GM10266 (cell line): Measurements from ENCODE around the gene PITPNM3.

Experiments used
- DNase-seq: peaks from one replicate; pipeline ENCODE4 v3.0.0; 2012; ENCODE audit errors: extremely low spot score
- CTCF ChIP-seq: IDR thresholded peaks from 2 replicates; pipeline ENCODE4 v1.5.1; 2012; ENCODE audit warnings: mild to moderate bottlenecking, low read depth; ENCODE audit not compliant: control insufficient read depth, insufficient read depth; ENCODE audit errors: missing control alignments

The PITPNM3 gene

GRCh38 chr17:6435051-6435450 lies 121.3 kb downstream of the PITPNM3 start, which contains the start of gene AIPL1:
Gene AIPL1, minus strand, starts transcription at chr17:6435121. Its CDS starts 17 bp downstream, at chr17:6435104.
- no peak for TF ChIP-seq CTCF
- no peak for DNase-seq

DNA sequence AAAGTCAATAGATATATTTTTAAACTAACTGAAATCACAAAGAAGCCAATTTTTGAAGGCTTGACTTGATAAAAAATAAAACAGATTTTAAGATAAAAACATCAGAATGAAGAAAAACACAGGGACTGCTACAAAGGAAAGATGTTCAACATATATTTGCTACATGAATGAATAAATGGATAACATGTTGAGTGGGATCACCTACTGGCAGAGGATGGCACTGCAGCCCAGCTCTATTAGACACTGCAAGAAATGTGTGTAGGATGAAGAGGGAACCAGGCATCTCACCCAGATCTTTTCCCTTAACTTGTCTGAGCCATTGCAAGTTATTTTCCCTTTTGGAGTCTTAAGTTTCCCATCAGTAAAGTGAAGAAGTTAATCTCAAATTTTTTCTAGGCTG lies 125.6 kb downstream of the PITPNM3 start:
- no peak for TF ChIP-seq CTCF

DNA sequence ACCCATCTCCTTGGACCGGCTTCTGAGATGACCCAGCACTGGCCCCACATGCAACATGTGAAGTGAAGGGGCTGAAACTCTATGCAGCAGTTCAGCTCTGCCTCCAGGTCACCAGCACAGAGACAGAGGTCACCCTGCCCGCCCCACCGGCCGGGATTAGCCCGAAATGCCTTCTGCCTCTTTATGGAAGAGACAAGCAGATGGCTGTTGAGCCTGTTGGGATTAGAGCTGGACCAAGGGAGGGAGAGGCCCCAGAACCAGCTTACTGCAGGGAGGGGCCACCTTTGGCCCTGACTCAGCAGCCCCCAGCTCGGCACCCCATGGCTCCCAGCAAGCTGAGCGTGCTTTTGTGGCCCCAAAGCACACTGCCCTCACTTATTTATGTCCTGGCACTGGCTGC lies 127.1 kb downstream of the PITPNM3 start:
- TF ChIP-seq CTCF = no peak
- no peak for DNase-seq

More for the DNA sequence above, 125.6 kb downstream of the PITPNM3 start:
- no peak for DNase-seq

GRCh38 chr17:6428207-6428965 lies 128.0 kb downstream of the PITPNM3 start:
- DNase-seq = no peak
- TF ChIP-seq CTCF = no peak

DNA sequence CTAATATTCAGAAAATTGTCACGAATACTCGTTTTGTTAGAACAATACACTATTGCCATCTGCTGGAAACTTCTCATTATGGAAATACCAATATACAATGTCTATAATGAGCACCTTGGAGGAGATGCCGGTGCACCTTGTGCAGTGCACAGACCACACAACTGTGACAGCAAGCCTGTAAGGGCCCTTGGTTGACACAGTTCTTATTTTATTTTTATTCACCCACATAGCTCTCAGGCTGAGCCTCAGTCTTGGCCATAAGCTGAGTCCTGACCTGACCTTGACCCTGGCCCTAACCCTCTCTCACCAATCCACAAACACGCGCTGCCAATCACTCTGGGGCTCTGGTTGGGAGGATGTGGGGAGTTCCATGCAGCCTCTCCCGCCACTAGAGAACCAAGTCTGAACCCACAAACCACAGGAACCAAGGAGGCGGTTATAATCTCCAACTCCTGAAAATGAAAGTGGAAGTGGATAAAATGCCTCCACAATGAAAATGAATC lies 129.0 kb downstream of the PITPNM3 start:
- no peak for TF ChIP-seq CTCF
- no peak for DNase-seq

DNA sequence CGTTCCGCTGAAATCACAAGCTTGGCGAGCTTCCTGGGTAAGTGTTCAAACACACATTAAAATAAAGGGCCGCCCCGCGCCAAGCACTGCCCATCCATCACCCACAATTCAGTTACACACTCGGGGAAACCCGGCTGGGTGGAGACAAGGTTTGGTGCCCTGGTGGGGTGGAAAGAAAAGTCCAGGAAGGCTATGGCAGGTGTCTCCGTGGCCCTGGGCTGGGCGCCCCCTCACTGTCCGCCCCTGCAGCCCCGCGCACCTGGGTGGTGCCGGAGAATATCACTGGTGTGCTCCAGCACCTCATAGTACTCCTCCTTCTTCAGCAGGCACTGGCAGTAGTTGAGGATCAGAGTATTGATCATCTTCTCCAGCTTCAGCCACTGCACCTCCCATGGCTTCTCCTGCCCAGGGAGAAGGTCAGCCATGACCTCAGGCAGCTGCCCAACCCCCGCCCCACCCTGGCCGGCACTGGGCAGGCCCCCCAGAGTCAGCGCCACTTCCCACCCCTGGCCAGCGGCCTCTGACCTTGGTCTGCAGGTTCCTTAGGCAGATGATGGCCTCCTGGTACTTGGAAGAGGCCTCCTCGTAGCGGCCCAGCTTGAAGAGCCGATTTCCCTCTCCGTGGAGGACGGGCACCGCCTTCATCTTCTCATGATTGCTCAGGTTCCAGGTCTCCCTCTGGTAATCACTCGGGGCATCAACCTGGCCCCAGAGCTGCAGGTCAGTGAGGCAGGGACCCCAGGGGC lies 129.8 kb downstream of the PITPNM3 start:
- no peak for DNase-seq
- no peak for TF ChIP-seq CTCF

GRCh38 chr17:6425407-6425806 lies 130.9 kb downstream of the PITPNM3 start:
- DNase-seq = no peak
- no peak for TF ChIP-seq CTCF
